Gastrocnemius medialis (tissue), 4 donors: ENCODE data around the gene TLR6.

Experiments
- POLR2A ChIP-seq, 2 donors: fragments of 450-650 bp; IDR thresholded peaks; one replicate each; pipeline ENCODE4 v1.6.1; 2017; ENCODE audit warnings: antibody characterized with exemption in 2 of 2, mild to moderate bottlenecking in 2 of 2, moderate library complexity in 2 of 2
- TF ChIP-seq, protein P1 (sequence below), 5 experiments: fragments of 450-650 bp in 3 of 5; fragments of 200-600 bp in 2 of 5; sonication (generic) in 2 of 5; IDR thresholded peaks in 4 of 5; conservative IDR thresholded peaks in 1 of 5; 1 replicate in 4 of 5; 2 replicates in 1 of 5; pipeline ENCODE4 v1.5.1; 2016 to 2019; ENCODE audit warnings: antibody characterized with exemption in 5 of 5, mild to moderate bottlenecking in 3 of 5, moderate library complexity in 3 of 5

DNA sequence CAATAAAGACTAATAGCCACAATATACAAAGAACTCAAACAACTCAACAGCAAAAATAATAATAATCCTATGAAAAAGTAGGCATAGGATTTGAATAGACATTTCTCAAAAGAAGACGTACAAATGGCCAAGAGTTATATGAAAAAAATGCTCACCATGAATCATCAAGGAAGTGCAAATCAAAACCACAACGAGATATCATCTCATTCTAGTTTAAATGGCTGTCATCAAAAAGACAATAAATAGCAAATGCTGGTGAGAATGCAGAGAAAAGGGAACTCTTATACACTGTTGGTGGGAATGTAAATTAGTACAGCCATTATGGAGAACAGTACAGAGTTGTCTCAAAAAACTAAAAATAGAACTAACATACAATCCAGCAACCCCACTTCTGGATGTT, 18.8 kb downstream of the TLR6 start:
- TF ChIP-seq, protein P1, sequence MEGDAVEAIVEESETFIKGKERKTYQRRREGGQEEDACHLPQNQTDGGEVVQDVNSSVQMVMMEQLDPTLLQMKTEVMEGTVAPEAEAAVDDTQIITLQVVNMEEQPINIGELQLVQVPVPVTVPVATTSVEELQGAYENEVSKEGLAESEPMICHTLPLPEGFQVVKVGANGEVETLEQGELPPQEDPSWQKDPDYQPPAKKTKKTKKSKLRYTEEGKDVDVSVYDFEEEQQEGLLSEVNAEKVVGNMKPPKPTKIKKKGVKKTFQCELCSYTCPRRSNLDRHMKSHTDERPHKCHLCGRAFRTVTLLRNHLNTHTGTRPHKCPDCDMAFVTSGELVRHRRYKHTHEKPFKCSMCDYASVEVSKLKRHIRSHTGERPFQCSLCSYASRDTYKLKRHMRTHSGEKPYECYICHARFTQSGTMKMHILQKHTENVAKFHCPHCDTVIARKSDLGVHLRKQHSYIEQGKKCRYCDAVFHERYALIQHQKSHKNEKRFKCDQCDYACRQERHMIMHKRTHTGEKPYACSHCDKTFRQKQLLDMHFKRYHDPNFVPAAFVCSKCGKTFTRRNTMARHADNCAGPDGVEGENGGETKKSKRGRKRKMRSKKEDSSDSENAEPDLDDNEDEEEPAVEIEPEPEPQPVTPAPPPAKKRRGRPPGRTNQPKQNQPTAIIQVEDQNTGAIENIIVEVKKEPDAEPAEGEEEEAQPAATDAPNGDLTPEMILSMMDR (IDR thresholded peaks at IDR 0.05 in 4 of 5, conservative IDR thresholded peaks at IDR 0.05 in 1 of 5) = no peak
- TF ChIP-seq POLR2A (IDR thresholded peaks at IDR 0.05) = no peak
